ENCODE results near the gene GPNMB.
"Not testable (repeated sequence)": the region's sequence is repeated elsewhere in the genome, so short reads cannot be mapped to it uniquely, and the experiment has no call there.

The GPNMB gene

GRCh38 chr7:23308754-23309153 lies 62.2 kb downstream of the GPNMB start:
- DNase-seq, result no peak

- DNase-seq, result not testable (repeated sequence)
Measured at GRCh38 chr7:23312141-23312540, 65.6 kb downstream of the GPNMB start.

DNA sequence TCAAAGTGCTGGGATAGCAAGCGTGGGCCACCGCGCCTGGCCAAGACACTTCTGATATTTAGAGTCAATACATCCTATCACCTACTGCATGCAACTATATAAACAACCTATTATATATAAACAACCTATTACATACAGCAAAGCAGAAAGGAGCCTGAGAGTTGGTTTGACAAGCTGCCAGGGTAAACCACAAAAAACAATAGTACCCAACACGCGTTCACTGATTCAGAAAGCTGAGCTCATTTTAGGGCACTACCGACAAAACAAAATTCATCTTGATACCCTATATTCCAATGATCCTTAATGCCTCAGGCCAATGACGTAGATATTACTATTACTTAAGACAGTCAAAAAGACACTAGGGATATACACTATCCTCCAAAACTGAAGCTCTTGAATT lies 68.8 kb downstream of the GPNMB start:
- no peak for DNase-seq
